Glutamatergic neuron (in vitro differentiated cells): ENCODE results near the gene VPS37C. TPM values are rescaled to one million over a fixed set of nuclear protein-coding genes. Genes with fewer than 3 reads are reported as not detected.
"Not testable (repeated sequence)": the region's sequence is repeated elsewhere in the genome, so short reads cannot be mapped to it uniquely, and the experiment has no call there.

Source experiments
- DNase-seq: peaks from one replicate; pipeline ENCODE4 v3.0.0; 2022
- H3K27ac Mint-ChIP-seq: one replicate; pipeline ENCODE4 v1.8.0; 2020; ENCODE audit warnings: mild to moderate bottlenecking, mixed read lengths, inconsistent platforms; ENCODE audit not compliant: unreplicated experiment
- H3K27me3 Mint-ChIP-seq: one replicate; pipeline ENCODE4 v1.8.0; 2020; ENCODE audit warnings: mild to moderate bottlenecking, moderate library complexity, mixed read lengths, inconsistent platforms; ENCODE audit not compliant: unreplicated experiment
- H3K36me3 Mint-ChIP-seq: one replicate; pipeline ENCODE4 v1.8.0; 2020; ENCODE audit warnings: mild to moderate bottlenecking, mixed read lengths, inconsistent platforms; ENCODE audit not compliant: unreplicated experiment
- H3K4me1 Mint-ChIP-seq: one replicate; pipeline ENCODE4 v1.8.0; 2020; ENCODE audit warnings: mild to moderate bottlenecking, low read depth, mixed read lengths, inconsistent platforms; ENCODE audit not compliant: unreplicated experiment
- H3K4me3 Mint-ChIP-seq: one replicate; pipeline ENCODE4 v1.8.0; 2020; ENCODE audit warnings: mild to moderate bottlenecking, mixed read lengths, inconsistent platforms; ENCODE audit not compliant: unreplicated experiment
- H3K9me3 Mint-ChIP-seq: one replicate; pipeline ENCODE4 v1.8.0; 2020; ENCODE audit warnings: mild to moderate bottlenecking, moderate library complexity, mixed read lengths, inconsistent platforms; ENCODE audit not compliant: unreplicated experiment
- total RNA-seq: library from RNA; stranded (reverse); fragmentation: NEBNext Ultra II Directional; extraction: Animal tissue kit (Norgen Biotek cat#: 25700); gene quantifications from one replicate; pipeline ENCODE4 v1.2.1, GENCODE V29; 2021; ENCODE audit not compliant: unreplicated experiment
- TF ChIP-seq, protein P1 (sequence below): fragments of 200-600 bp; sonication (generic); IDR thresholded peaks from one replicate; pipeline ENCODE4 v1.5.0; 2021; ENCODE audit not compliant: partially characterized antibody, unreplicated experiment

The VPS37C gene
- total RNA-seq, 1 donor from 2014 or later, result 27.1 TPM

DNA sequence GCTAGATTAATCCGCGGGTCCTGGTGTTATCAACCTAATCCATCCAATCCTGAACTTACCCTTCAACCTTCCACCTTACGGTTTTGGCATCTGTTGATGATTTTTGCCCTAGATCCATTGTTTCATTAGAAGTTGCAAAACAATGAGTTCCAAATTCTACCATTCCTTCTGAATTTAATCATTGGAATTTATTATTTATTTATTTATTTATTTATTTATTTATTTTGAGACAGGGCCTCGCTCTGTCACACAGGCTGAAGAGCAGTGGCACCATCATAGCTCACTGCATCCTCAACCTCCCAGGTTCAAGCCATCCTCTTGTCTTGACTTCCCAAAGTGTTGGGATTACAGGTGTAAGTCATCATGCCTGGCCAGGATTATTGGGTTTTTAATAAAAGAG is 20.3 kb upstream of the VPS37C start:
- no peaks in the 10 kb centered on the region for H3K36me3 Mint-ChIP-seq
- no peaks in the 10 kb centered on the region for H3K9me3 Mint-ChIP-seq
- no peak overlapping the region for H3K4me3 Mint-ChIP-seq

GRCh38 chr11:61180205-61180604 is 19.0 kb upstream of the VPS37C start:
- H3K4me3 Mint-ChIP-seq, H3K27me3 Mint-ChIP-seq, DNase-seq, H3K4me1 Mint-ChIP-seq, H3K9me3 Mint-ChIP-seq, H3K36me3 Mint-ChIP-seq, H3K27ac Mint-ChIP-seq: not testable (repeated sequence)

More for the DNA sequence above, 20.3 kb upstream of the VPS37C start:
- no peaks in the 10 kb centered on the region for H3K4me1 Mint-ChIP-seq
- DNase-seq, result no peak
- H3K27me3 Mint-ChIP-seq, result no peaks in the 10 kb centered on the region
- TF ChIP-seq, protein P1, sequence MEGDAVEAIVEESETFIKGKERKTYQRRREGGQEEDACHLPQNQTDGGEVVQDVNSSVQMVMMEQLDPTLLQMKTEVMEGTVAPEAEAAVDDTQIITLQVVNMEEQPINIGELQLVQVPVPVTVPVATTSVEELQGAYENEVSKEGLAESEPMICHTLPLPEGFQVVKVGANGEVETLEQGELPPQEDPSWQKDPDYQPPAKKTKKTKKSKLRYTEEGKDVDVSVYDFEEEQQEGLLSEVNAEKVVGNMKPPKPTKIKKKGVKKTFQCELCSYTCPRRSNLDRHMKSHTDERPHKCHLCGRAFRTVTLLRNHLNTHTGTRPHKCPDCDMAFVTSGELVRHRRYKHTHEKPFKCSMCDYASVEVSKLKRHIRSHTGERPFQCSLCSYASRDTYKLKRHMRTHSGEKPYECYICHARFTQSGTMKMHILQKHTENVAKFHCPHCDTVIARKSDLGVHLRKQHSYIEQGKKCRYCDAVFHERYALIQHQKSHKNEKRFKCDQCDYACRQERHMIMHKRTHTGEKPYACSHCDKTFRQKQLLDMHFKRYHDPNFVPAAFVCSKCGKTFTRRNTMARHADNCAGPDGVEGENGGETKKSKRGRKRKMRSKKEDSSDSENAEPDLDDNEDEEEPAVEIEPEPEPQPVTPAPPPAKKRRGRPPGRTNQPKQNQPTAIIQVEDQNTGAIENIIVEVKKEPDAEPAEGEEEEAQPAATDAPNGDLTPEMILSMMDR, result no peak
- no peak overlapping the region for H3K27ac Mint-ChIP-seq

GRCh38 chr11:61176446-61176845 is 15.2 kb upstream of the VPS37C start:
- no peak overlapping the region for H3K27ac Mint-ChIP-seq
- TF ChIP-seq, protein P1, result no peak
- no peak overlapping the region for H3K4me3 Mint-ChIP-seq
- H3K4me1 Mint-ChIP-seq, result peaks cover 4% of the 10 kb centered on the region
- H3K27me3 Mint-ChIP-seq, result no peaks in the 10 kb centered on the region
- no peaks in the 10 kb centered on the region for H3K9me3 Mint-ChIP-seq
- no peak for DNase-seq
- H3K36me3 Mint-ChIP-seq, result no peaks in the 10 kb centered on the region

DNA sequence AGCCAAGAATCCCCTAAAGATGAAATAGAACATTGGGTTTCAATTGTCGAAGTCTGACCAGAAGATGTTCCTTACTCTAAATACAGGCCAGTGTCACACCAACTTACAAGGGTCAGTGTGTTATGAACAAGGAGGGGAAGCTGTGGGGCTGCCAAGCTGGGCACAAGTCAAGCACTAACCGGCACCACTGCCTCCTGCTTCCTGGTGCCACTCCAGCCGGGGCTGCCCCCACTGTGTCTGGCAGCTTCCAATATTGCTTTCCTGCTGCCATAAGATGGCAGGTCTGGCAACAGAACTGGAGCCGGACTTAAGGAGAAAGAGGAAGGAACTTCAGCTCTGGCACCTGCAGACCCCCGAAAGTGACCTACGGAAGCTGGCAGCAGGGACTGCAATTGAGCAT is 13.7 kb upstream of the VPS37C start:
- Mint-ChIP-seq H3K4me1 (peaks cover 4% of the 10 kb centered on the region), H3K4me3 (no peak overlapping the region), H3K9me3 (no peaks in the 10 kb centered on the region), H3K36me3 (no peaks in the 10 kb centered on the region), H3K27ac (no peak overlapping the region), H3K27me3 (no peaks in the 10 kb centered on the region)
- TF ChIP-seq, protein P1, result no peak
- DNase-seq, result no peak

- no peak for DNase-seq
- H3K36me3 Mint-ChIP-seq, result no peaks in the 10 kb centered on the region
- H3K27me3 Mint-ChIP-seq, result no peaks in the 10 kb centered on the region
- no peak overlapping the region for H3K27ac Mint-ChIP-seq
- no peaks in the 10 kb centered on the region for H3K9me3 Mint-ChIP-seq
- TF ChIP-seq, protein P1, result no peak
- no peak overlapping the region for H3K4me3 Mint-ChIP-seq
- peaks cover 4% of the 10 kb centered on the region for H3K4me1 Mint-ChIP-seq
Measured at GRCh38 chr11:61174273-61174672, 13.0 kb upstream of the VPS37C start.

- no peaks in the 10 kb centered on the region for H3K36me3 Mint-ChIP-seq
- H3K4me3 Mint-ChIP-seq, result no peak overlapping the region
- H3K9me3 Mint-ChIP-seq, result no peaks in the 10 kb centered on the region
- peaks cover 4% of the 10 kb centered on the region for H3K4me1 Mint-ChIP-seq
- no peak overlapping the region for H3K27ac Mint-ChIP-seq
- no peaks in the 10 kb centered on the region for H3K27me3 Mint-ChIP-seq
- TF ChIP-seq, protein P1, result no peak
- DNase-seq, result no peak
Measured at GRCh38 chr11:61173456-61173855, 12.2 kb upstream of the VPS37C start.
